Neural cell (in vitro differentiated cells): ENCODE data around the gene MYO5A.

Experiments used
- CTCF ChIP-seq: fragments of 450-650 bp; IDR thresholded peaks from 2 replicates; pipeline ENCODE4 v1.5.1; 2014; ENCODE audit warnings: antibody characterized with exemption, mild to moderate bottlenecking, moderate library complexity; ENCODE audit not compliant: poor library complexity, severe bottlenecking
- EP300 ChIP-seq: fragments of 450-650 bp; conservative IDR thresholded peaks from 2 replicates; pipeline ENCODE4 v1.6.1; 2014; ENCODE audit warnings: antibody characterized with exemption, mild to moderate bottlenecking, moderate library complexity; ENCODE audit not compliant: poor library complexity, severe bottlenecking
- EZH2 ChIP-seq: fragments of 200-600, 300-800 bp; shearing (Covaris generic), sonication (generic); IDR thresholded peaks from 2 replicates; pipeline ENCODE4 v1.6.1; 2014; ENCODE audit warnings: antibody characterized with exemption, low read length, borderline replicate concordance, mild to moderate bottlenecking; ENCODE audit not compliant: insufficient read depth, poor library complexity, severe bottlenecking
- POLR2AphosphoS5 ChIP-seq: IDR thresholded peaks from 2 replicates; pipeline ENCODE4 v1.6.1; 2012
- RAD21 ChIP-seq: fragments of 450-650 bp; conservative IDR thresholded peaks from 2 replicates; pipeline ENCODE4 v1.6.1; 2014; ENCODE audit warnings: antibody characterized with exemption, mild to moderate bottlenecking, moderate library complexity
- REST ChIP-seq: IDR thresholded peaks from 2 replicates; pipeline ENCODE4 v1.6.1; 2012; ENCODE audit warnings: borderline replicate concordance
- SMC3 ChIP-seq: fragments of 450-650 bp; conservative IDR thresholded peaks from 2 replicates; pipeline ENCODE4 v1.6.1; 2014; ENCODE audit warnings: antibody characterized with exemption, mild to moderate bottlenecking, moderate library complexity; ENCODE audit not compliant: poor library complexity
- TAF1 ChIP-seq: IDR thresholded peaks from 2 replicates; pipeline ENCODE4 v1.6.1; 2012; ENCODE audit warnings: low read depth

- TF ChIP-seq CTCF (no peak), POLR2AphosphoS5 (peak; percentile 43), TAF1 (no peak), REST (peak; percentile 81), EP300 (peak; percentile 75), EZH2 (no peak), SMC3 (no peak), RAD21 (peak; percentile 8)
These were observed 267.0 kb downstream of the MYO5A start for GRCh38 chr15:52261498-52262242.
